Gastroesophageal sphincter (tissue), 3 donors: ENCODE measurements around the gene KLF13.

ENCODE experiments used
- CTCF ChIP-seq, 4 experiments: fragments of 200-600 bp in 2 of 4; fragments of 450-650 bp in 2 of 4; sonication (generic) in 1 of 4; IDR thresholded peaks; one replicate each; pipeline ENCODE4 v1.5.1; 2017 to 2019; ENCODE audit warnings: antibody characterized with exemption in 4 of 4, mild to moderate bottlenecking in 2 of 4, moderate library complexity in 2 of 4
- POLR2AphosphoS5 ChIP-seq: sonication (generic); formaldehyde crosslinking; IDR thresholded peaks from one replicate; pipeline ENCODE4 v1.6.1; 2017; ENCODE audit warnings: antibody characterized with exemption

DNA sequence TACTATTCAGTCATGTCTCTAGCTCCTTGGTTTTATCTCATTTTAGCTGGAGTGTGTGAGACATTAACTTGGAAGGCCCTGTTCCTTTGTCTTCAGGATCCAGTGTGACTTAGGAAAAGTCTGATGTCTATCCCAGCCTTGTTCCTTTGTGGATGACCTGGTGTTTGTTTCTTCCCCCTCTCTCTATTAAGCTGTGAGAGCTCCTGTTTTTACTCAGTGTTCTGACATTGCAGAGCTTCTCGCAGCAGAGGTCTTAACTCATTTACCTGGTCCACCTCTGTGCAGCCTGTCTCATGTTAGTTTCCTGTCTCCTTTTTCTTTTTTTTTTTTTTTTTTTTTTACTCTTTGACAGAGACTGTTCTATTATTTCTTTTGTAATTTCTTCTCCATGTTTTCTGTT is 43.1 kb downstream of the KLF13 start:
- TF ChIP-seq POLR2AphosphoS5 (no peak), CTCF (IDR thresholded peaks at IDR 0.05) (no peak)
